HG03354 (cell line): ENCODE results near the gene UNC13C.

Experiments used
- ATAC-seq: cut with Tn5 transposase; IDR thresholded peaks from one replicate; pipeline ENCODE4 v1.9.1; 2021; ENCODE audit warnings: mild to moderate bottlenecking; ENCODE audit not compliant: unreplicated experiment, poor library complexity, severe bottlenecking

The UNC13C gene

GRCh38 chr15:54582863-54583643 lies 604.8 kb downstream of the UNC13C start:
- ATAC-seq: no peak

- ATAC-seq: no peak
Observed at GRCh38 chr15:54585063-54585462, 606.8 kb downstream of the UNC13C start.

GRCh38 chr15:54594115-54594514 lies 615.9 kb downstream of the UNC13C start:
- ATAC-seq: no peak

GRCh38 chr15:54599386-54599785 lies 621.1 kb downstream of the UNC13C start:
- no peak for ATAC-seq

- no peak for ATAC-seq
Observed at GRCh38 chr15:54605043-54605442, 626.8 kb downstream of the UNC13C start.

GRCh38 chr15:54605556-54605955 lies 627.3 kb downstream of the UNC13C start:
- ATAC-seq: no peak

GRCh38 chr15:54608876-54609835 lies 630.9 kb downstream of the UNC13C start:
- no peak for ATAC-seq

- no peak for ATAC-seq
Observed at GRCh38 chr15:54618120-54618519, 639.9 kb downstream of the UNC13C start.

GRCh38 chr15:54619180-54619579 lies 640.9 kb downstream of the UNC13C start:
- no peak for ATAC-seq

GRCh38 chr15:54620916-54621315 lies 642.7 kb downstream of the UNC13C start:
- ATAC-seq: no peak

GRCh38 chr15:54636147-54636546 lies 657.9 kb downstream of the UNC13C start:
- ATAC-seq: no peak

- ATAC-seq: no peak
Observed at GRCh38 chr15:54638666-54639065, 660.4 kb downstream of the UNC13C start.

- no peak for ATAC-seq
Observed at GRCh38 chr15:54640873-54641272, 662.6 kb downstream of the UNC13C start.

GRCh38 chr15:54644796-54645195 lies 666.6 kb downstream of the UNC13C start:
- ATAC-seq: no peak

- no peak for ATAC-seq
Observed at GRCh38 chr15:54659646-54660045, 681.4 kb downstream of the UNC13C start.

GRCh38 chr15:54660356-54660755 lies 682.1 kb downstream of the UNC13C start:
- ATAC-seq: no peak

- ATAC-seq: no peak
Observed at GRCh38 chr15:54675241-54675640, 697.0 kb downstream of the UNC13C start.

GRCh38 chr15:54681584-54681983 lies 703.3 kb downstream of the UNC13C start:
- ATAC-seq: no peak
